ENCODE measurements around the gene SLC43A3. TPM values are rescaled to one million over a fixed set of nuclear protein-coding genes. Genes with fewer than 3 reads are reported as not detected.

The SLC43A3 gene
- total RNA-seq (10 to 100 TPM; 29.9 to 72.5 (median 41.7) TPM), polyA plus RNA-seq (10 to 100 TPM; 15.2 to 29.1 (median 20.9) TPM)
- long read RNA-seq, donor 1, partial matches to known transcripts, result 0 of 7 reads
- long read RNA-seq, donor 1, other reads (novel, unspliced or antisense), result 0 of 7 reads
- long read RNA-seq, donor 2, transcript SLC43A3-203 (14 exons, 2,617 nt), result major isoform, 5 of 8 reads
- long read RNA-seq, donor 2, partial matches to known transcripts, result 0 of 8 reads
- long read RNA-seq, donor 2, other reads (novel, unspliced or antisense), result 0 of 8 reads

DNA sequence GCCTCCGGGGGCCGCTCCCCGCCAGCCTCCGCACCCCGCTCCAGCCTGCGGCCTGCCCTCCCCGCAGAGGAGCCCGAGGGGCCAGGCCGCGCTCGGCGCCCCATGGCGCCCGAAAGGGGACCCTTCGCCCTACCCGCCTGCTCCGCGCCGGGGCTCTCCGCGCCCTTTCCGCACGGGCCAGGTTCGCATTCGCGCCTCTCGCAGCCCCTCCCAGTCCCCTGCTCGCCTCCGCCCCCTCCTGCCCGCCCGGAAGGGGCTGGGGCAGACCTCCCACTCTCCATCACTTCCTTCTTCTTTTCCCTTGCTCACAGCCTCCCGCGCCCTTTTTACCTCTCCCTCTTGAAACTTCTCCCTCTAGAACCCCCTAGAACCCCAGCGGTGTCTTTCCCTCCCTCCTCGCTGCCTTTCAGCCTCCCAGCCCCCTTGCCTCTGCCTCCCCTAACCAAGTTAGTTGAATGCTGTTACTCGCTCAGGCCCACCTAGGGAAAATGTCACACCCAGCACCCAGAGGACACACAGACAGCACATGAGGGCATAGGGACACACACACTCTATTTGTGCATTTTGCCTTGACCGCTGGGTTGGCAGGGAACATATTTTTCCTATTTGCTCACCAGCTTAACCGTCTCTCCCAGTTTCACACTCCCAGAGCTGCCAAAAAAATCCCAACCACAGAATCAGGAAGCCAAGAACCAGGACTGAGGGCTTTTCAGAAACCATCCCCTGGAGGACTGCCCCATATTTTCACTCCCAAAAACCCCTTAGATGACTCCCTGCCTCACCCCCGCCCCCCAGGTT, at the start of gene SLC43A3:
TSS of gene SLC43A3 (minus strand) at position 193 of the 798 bp plus-strand sequence. CDS start 949 bp downstream, outside the sequence.
- WGBS, 5 donors, result 2 to 5% (median 3%) methylated on average over 37 to 39 of the region's 39 CpGs
- Histone ChIP-seq H3K9me3 (no peaks in the 10 kb centered on the region), H3K4me3 (peak within 1 kb of the TSS; percentile 41 to 76 (median 51)), H3K27ac (peak within 1 kb of the TSS; percentile 82 to 93 (median 90)), H3K27me3 (replicated peaks in 1 of 7) (no peaks in the 10 kb centered on the region), H3K36me3 (peaks cover 0 to 23% (median 0%) of the 10 kb centered on the region in 6 donors), H3K4me1 (peaks cover 28 to 60% (median 45%) of the 10 kb centered on the region in 6 donors)
- TF ChIP-seq, protein P1, sequence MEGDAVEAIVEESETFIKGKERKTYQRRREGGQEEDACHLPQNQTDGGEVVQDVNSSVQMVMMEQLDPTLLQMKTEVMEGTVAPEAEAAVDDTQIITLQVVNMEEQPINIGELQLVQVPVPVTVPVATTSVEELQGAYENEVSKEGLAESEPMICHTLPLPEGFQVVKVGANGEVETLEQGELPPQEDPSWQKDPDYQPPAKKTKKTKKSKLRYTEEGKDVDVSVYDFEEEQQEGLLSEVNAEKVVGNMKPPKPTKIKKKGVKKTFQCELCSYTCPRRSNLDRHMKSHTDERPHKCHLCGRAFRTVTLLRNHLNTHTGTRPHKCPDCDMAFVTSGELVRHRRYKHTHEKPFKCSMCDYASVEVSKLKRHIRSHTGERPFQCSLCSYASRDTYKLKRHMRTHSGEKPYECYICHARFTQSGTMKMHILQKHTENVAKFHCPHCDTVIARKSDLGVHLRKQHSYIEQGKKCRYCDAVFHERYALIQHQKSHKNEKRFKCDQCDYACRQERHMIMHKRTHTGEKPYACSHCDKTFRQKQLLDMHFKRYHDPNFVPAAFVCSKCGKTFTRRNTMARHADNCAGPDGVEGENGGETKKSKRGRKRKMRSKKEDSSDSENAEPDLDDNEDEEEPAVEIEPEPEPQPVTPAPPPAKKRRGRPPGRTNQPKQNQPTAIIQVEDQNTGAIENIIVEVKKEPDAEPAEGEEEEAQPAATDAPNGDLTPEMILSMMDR (IDR thresholded peaks at IDR 0.05 in 8 of 11, conservative IDR thresholded peaks at IDR 0.05 in 3 of 11), result peak in 2 of 11 experiments; percentile 6 to 12
- TF ChIP-seq POLR2AphosphoS5 (IDR thresholded peaks at IDR 0.05) (peak; percentile 66 to 84 (median 82)), POLR2A (IDR thresholded peaks at IDR 0.05) (no peak)
- intact Hi-C loops (cut with DNase I; ENCODE audit: low total_unique reads), result no loop called here
- DNase-seq, result peak; percentile 93

DNA sequence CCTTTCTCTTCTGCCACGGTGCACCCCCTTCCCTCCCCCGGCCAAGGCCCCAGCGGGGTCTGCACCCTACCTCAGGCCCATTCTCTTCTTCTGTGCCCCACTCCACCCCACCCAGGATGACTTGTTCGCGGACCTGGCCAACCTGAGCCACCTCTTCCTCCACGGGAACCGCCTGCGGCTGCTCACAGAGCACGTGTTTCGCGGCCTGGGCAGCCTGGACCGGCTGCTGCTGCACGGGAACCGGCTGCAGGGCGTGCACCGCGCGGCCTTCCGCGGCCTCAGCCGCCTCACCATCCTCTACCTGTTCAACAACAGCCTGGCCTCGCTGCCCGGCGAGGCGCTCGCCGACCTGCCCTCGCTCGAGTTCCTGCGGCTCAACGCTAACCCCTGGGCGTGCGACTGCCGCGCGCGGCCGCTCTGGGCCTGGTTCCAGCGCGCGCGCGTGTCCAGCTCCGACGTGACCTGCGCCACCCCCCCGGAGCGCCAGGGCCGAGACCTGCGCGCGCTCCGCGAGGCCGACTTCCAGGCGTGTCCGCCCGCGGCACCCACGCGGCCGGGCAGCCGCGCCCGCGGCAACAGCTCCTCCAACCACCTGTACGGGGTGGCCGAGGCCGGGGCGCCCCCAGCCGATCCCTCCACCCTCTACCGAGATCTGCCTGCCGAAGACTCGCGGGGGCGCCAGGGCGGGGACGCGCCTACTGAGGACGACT, 49.3 kb upstream of the SLC43A3 start:
- Histone ChIP-seq H3K27me3 (replicated peaks in 1 of 7) (peaks cover 0 to 51% (median 13%) of the 10 kb centered on the region in 7 donors), H3K36me3 (no peaks in the 10 kb centered on the region), H3K27ac (peak overlapping the region in 3 of 8 donors; percentile 12 to 42 (median 16)), H3K9me3 (no peaks in the 10 kb centered on the region), H3K4me1 (peaks cover 8 to 43% (median 36%) of the 10 kb centered on the region in 6 donors), H3K4me3 (peak overlapping the region; percentile 33 to 77 (median 49))
- TF ChIP-seq POLR2AphosphoS5 (IDR thresholded peaks at IDR 0.05), result peak in 1 of 3 donors; percentile 35
- TF ChIP-seq POLR2A (IDR thresholded peaks at IDR 0.05), result no peak
- peak; percentile 87 for DNase-seq
- WGBS, 5 donors, result 2 to 7% (median 5%) methylated on average over 18 to 80 of the region's 80 CpGs
- intact Hi-C loops (cut with DNase I; ENCODE audit: low total_unique reads), result no loop called here

- H3K27ac ChIP-seq, result no peak overlapping the region
- no peaks in the 10 kb centered on the region for H3K36me3 ChIP-seq
- intact Hi-C loops (cut with DNase I; ENCODE audit: low total_unique reads), result no loop called here
- peak overlapping the region in 6 of 8 donors; percentile 47 to 77 (median 51) for H3K4me3 ChIP-seq
- DNase-seq, result no peak
- H3K27me3 ChIP-seq (replicated peaks in 1 of 7), result peaks cover 0 to 51% (median 13%) of the 10 kb centered on the region in 7 donors
- TF ChIP-seq POLR2A (IDR thresholded peaks at IDR 0.05), result no peak
- 66 to 88% (median 73%) methylated on average over 5 of the region's 5 CpGs for WGBS, 5 donors
- H3K9me3 ChIP-seq, result no peaks in the 10 kb centered on the region
- peaks cover 8 to 41% (median 36%) of the 10 kb centered on the region in 6 donors for H3K4me1 ChIP-seq
Measured at GRCh38 chr11:57475671-57476046, 48.7 kb upstream of the SLC43A3 start.

- DNase-seq, result no peak
- 30 to 63% (median 39%) methylated on average over 1 of the region's 1 CpG for WGBS, 5 donors
- TF ChIP-seq, protein P1 (IDR thresholded peaks at IDR 0.05 in 8 of 11, conservative IDR thresholded peaks at IDR 0.05 in 3 of 11), result no peak
- TF ChIP-seq POLR2AphosphoS5 (IDR thresholded peaks at IDR 0.05), result no peak
- no peak for TF ChIP-seq POLR2A (IDR thresholded peaks at IDR 0.05)
Measured at GRCh38 chr11:57475191-57475590, 48.3 kb upstream of the SLC43A3 start.

More at GRCh38 chr11:57475191-57475590, 48.3 kb upstream of the SLC43A3 start:
- Histone ChIP-seq H3K9me3 (no peaks in the 10 kb centered on the region), H3K36me3 (no peaks in the 10 kb centered on the region), H3K4me1 (peaks cover 8 to 41% (median 36%) of the 10 kb centered on the region in 6 donors), H3K27ac (no peak overlapping the region), H3K4me3 (no peak overlapping the region), H3K27me3 (replicated peaks in 1 of 7) (peaks cover 0 to 51% (median 13%) of the 10 kb centered on the region in 7 donors)
- intact Hi-C loops (cut with DNase I; ENCODE audit: low total_unique reads), result no loop called here
